ENCODE results near the gene RAP1GAP2. TPM values are rescaled to one million over a fixed set of nuclear protein-coding genes. Genes with fewer than 3 reads are reported as not detected.

Gene RAP1GAP2
- total and polyA plus RNA-seq, 10 donors, result 1.2 to 32.7 (median 14.1) TPM

DNA sequence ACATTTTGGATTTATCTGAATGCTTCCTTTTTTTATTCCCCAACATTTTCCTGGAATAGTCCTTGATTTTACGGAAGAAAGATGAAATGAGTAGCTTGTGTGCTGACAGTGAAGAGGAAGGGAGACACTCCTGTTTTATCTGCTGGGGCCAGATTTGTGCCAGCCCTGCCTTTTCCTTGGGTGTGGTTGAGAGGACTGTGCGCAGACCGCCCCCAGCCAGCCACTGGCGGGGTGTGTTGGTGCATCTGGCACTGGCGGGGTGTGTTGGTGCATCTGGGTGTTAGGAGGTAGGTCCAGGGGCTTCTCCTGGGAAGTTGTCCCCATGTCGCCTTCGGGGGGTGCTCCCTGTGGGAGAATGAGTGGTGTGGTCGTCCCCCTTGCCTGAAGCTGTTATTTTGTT, 39.5 kb downstream of the RAP1GAP2 start:
- intact Hi-C loops (cut with DNase I; ENCODE audit: low total_unique reads), result no loop called here
- TF ChIP-seq, protein P1, sequence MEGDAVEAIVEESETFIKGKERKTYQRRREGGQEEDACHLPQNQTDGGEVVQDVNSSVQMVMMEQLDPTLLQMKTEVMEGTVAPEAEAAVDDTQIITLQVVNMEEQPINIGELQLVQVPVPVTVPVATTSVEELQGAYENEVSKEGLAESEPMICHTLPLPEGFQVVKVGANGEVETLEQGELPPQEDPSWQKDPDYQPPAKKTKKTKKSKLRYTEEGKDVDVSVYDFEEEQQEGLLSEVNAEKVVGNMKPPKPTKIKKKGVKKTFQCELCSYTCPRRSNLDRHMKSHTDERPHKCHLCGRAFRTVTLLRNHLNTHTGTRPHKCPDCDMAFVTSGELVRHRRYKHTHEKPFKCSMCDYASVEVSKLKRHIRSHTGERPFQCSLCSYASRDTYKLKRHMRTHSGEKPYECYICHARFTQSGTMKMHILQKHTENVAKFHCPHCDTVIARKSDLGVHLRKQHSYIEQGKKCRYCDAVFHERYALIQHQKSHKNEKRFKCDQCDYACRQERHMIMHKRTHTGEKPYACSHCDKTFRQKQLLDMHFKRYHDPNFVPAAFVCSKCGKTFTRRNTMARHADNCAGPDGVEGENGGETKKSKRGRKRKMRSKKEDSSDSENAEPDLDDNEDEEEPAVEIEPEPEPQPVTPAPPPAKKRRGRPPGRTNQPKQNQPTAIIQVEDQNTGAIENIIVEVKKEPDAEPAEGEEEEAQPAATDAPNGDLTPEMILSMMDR (IDR thresholded peaks at IDR 0.05 in 8 of 11, conservative IDR thresholded peaks at IDR 0.05 in 3 of 11), result no peak
- TF ChIP-seq POLR2AphosphoS5 (IDR thresholded peaks at IDR 0.05) (no peak), POLR2A (IDR thresholded peaks at IDR 0.05) (no peak)
- Histone ChIP-seq H3K9me3 (no peaks in the 10 kb centered on the region), H3K4me3 (no peak overlapping the region), H3K4me1 (peaks cover 0 to 12% (median 2%) of the 10 kb centered on the region in 6 donors), H3K27ac (no peak overlapping the region), H3K36me3 (no peaks in the 10 kb centered on the region), H3K27me3 (replicated peaks in 1 of 7) (peaks cover 0 to 72% (median 0%) of the 10 kb centered on the region in 7 donors)
- 71 to 86% (median 80%) methylated on average over 8 of the region's 8 CpGs for WGBS, 5 donors
- DNase-seq, result no peak

DNA sequence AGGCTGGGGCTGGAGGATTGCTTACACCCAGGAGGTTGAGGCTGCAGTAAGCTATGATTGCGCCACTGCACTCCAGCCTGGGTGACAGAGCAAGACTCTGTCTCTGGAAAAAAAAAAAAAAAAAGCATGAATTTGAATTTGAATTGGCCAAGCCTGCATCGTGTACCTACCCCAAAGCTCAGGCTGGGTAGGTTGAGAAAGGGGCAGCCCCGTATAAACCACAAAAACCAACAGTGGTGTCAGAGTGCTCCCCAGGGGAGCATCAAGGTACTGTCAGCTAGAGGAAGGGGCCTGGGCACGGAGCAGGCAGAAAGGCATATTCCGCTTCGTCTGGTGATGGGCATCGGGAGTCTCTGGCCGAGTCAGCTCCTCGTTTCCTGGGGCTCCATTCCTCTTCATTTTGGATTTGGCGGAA, 40.9 kb downstream of the RAP1GAP2 start:
- H3K4me3 ChIP-seq, result no peak overlapping the region
- H3K36me3 ChIP-seq, result no peaks in the 10 kb centered on the region
- no peaks in the 10 kb centered on the region for H3K9me3 ChIP-seq
- peaks cover 0 to 12% (median 2%) of the 10 kb centered on the region in 6 donors for H3K4me1 ChIP-seq
- peaks cover 0 to 75% (median 0%) of the 10 kb centered on the region in 7 donors for H3K27me3 ChIP-seq (replicated peaks in 1 of 7)
- TF ChIP-seq, protein P1 (IDR thresholded peaks at IDR 0.05 in 8 of 11, conservative IDR thresholded peaks at IDR 0.05 in 3 of 11), result peak; percentile 20 to 71 (median 53)
- TF ChIP-seq POLR2AphosphoS5 (IDR thresholded peaks at IDR 0.05) (peak in 1 of 3 donors; percentile 29), POLR2A (IDR thresholded peaks at IDR 0.05) (no peak)
- intact Hi-C loops (cut with DNase I; ENCODE audit: low total_unique reads), result no loop called here
- no peak overlapping the region for H3K27ac ChIP-seq
- 38 to 62% (median 52%) methylated on average over 10 of the region's 10 CpGs for WGBS, 5 donors
- DNase-seq, result no peak

DNA sequence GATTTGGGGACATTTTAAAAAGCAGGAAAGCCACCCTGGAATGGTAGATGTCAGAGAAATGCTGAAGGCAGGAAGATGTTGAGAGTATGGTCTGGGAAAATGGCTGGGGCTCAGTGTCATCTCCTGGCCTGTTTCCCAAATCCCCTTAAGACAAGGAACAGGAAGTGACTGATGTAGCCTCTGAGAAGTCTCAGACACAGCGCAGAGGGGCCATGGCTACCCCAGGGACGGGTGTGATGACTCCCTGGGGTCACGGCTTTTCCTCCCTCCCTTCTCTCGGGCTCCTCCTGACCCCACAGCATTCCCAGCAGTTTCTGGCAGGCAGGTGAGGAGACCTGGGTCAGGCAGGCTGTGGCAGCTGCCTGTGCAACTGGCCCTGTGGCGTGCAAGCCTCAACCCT, 45.4 kb downstream of the RAP1GAP2 start:
- TF ChIP-seq, protein P1 (IDR thresholded peaks at IDR 0.05 in 8 of 11, conservative IDR thresholded peaks at IDR 0.05 in 3 of 11), result no peak
- TF ChIP-seq POLR2A (IDR thresholded peaks at IDR 0.05) (no peak), POLR2AphosphoS5 (IDR thresholded peaks at IDR 0.05) (no peak)
- Histone ChIP-seq H3K27me3 (replicated peaks in 1 of 7) (peaks cover 0 to 81% (median 4%) of the 10 kb centered on the region in 7 donors), H3K4me1 (peaks cover 0 to 11% (median 0%) of the 10 kb centered on the region in 6 donors), H3K4me3 (no peak overlapping the region), H3K27ac (no peak overlapping the region), H3K9me3 (no peaks in the 10 kb centered on the region), H3K36me3 (no peaks in the 10 kb centered on the region)
- no peak for DNase-seq
- 54 to 79% (median 71%) methylated on average over 4 to 5 of the region's 5 CpGs for WGBS, 5 donors
- intact Hi-C loops (cut with DNase I; ENCODE audit: low total_unique reads), result no loop called here

DNA sequence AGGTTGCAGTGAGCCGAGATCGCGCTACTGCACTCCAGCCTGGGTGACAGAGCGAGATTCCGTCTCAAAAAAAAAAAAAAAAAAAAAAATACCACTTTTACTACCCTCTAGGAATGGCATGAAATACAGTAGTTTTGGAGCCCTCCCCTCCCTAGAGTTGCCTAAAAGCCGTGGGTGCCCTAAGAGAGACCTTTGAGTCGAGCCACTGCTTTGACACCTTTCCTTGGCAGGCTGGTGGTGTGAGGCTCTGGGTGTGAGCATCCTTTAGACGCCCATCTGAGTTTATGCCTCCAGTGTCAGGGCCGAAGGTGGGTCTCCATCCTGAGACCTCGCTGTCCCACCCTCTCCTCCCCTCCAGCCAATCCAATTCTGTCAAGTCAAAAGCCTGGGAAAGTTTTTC, 46.2 kb downstream of the RAP1GAP2 start:
- TF ChIP-seq, protein P1 (IDR thresholded peaks at IDR 0.05 in 8 of 11, conservative IDR thresholded peaks at IDR 0.05 in 3 of 11), result no peak
- TF ChIP-seq POLR2A (IDR thresholded peaks at IDR 0.05) (no peak), POLR2AphosphoS5 (IDR thresholded peaks at IDR 0.05) (no peak)
- Histone ChIP-seq H3K4me3 (no peak overlapping the region), H3K27ac (no peak overlapping the region), H3K4me1 (peaks cover 0 to 8% (median 2%) of the 10 kb centered on the region in 6 donors), H3K27me3 (replicated peaks in 1 of 7) (peaks cover 0 to 90% (median 4%) of the 10 kb centered on the region in 7 donors), H3K9me3 (no peaks in the 10 kb centered on the region), H3K36me3 (no peaks in the 10 kb centered on the region)
- no peak for DNase-seq
- WGBS, 5 donors, result 77 to 89% (median 87%) methylated on average over 5 to 10 of the region's 10 CpGs
- intact Hi-C loops (cut with DNase I; ENCODE audit: low total_unique reads), result no loop called here

All from spleen (tissue), 11 donors.